Neural cell (in vitro differentiated cells): Measurements from ENCODE around the gene RNU11. TPM values are rescaled to one million over a fixed set of nuclear protein-coding genes. Genes with fewer than 3 reads are reported as not detected.

Source experiments
- H2AFZ ChIP-seq: fragments of 200-600, 300-800 bp; sonication (generic), shearing (Covaris generic); 2 replicates; pipeline ENCODE4 v1.6.0; 2014; ENCODE audit warnings: low read depth, mild to moderate bottlenecking, antibody characterized with exemption, low read length, moderate library complexity
- H3F3A ChIP-seq: fragments of 200-600 bp; shearing (Covaris generic); 2 replicates; pipeline ENCODE4 v1.6.1; 2016; ENCODE audit warnings: mild to moderate bottlenecking, moderate library complexity, mixed read lengths, antibody characterized with exemption, low read length; ENCODE audit not compliant: insufficient read depth, poor library complexity, severe bottlenecking
- H3K27ac ChIP-seq: fragments of 200-600, 300-800 bp; sonication (generic), shearing (Covaris generic); 2 replicates; pipeline ENCODE4 v1.5.1; 2014; ENCODE audit warnings: mild to moderate bottlenecking, low read length, moderate library complexity
- H3K27me3 ChIP-seq: fragments of 300-800, 200-600 bp; sonication (generic), shearing (Covaris generic); 2 replicates; pipeline ENCODE4 v1.6.0; 2014; ENCODE audit warnings: mild to moderate bottlenecking, low read depth, low read length, moderate library complexity; ENCODE audit not compliant: insufficient read depth
- H3K36me3 ChIP-seq: fragments of 300-800, 200-600 bp; sonication (generic), shearing (Covaris generic); 2 replicates; pipeline ENCODE4 v1.5.1; 2014; ENCODE audit warnings: mild to moderate bottlenecking, antibody characterized with exemption, low read length, moderate library complexity; ENCODE audit not compliant: insufficient read depth
- H3K4me2 ChIP-seq: fragments of 300-800, 200-600 bp; sonication (generic), shearing (Covaris generic); 2 replicates; pipeline ENCODE4 v1.6.0; 2014; ENCODE audit warnings: mild to moderate bottlenecking, low read length
- H3K4me3 ChIP-seq: fragments of 300-800, 200-600 bp; sonication (generic), shearing (Covaris generic); 2 replicates; pipeline ENCODE4 v1.5.1; 2014; ENCODE audit warnings: mild to moderate bottlenecking, low read length, moderate library complexity
- H3K79me2 ChIP-seq: fragments of 200-600 bp; shearing (Covaris generic); replicated peaks from 2 replicates; pipeline ENCODE4 v1.6.0; 2014; ENCODE audit warnings: mild to moderate bottlenecking, low read length, moderate library complexity; ENCODE audit not compliant: insufficient read depth
- H3K9ac ChIP-seq: fragments of 300-800, 200-600 bp; sonication (generic), shearing (Covaris generic); 2 replicates; pipeline ENCODE4 v1.6.1; 2016; ENCODE audit warnings: mild to moderate bottlenecking, low read length, mixed read lengths
- H3K9me2 ChIP-seq: fragments of 200-600 bp; shearing (Covaris generic); 2 replicates; pipeline ENCODE4 v1.6.1; 2016; ENCODE audit warnings: mild to moderate bottlenecking, low read length, mixed read lengths; ENCODE audit not compliant: insufficient read depth
- H3K9me3 ChIP-seq: fragments of 200-600, 300-800 bp; sonication (generic), shearing (Covaris generic); 2 replicates; pipeline ENCODE4 v1.6.1; 2016; ENCODE audit warnings: mild to moderate bottlenecking, mixed run types, low read length, moderate library complexity, mixed read lengths
- H4K20me1 ChIP-seq: fragments of 200-600 bp; shearing (Covaris generic); 2 replicates; pipeline ENCODE4 v1.6.1; 2016; ENCODE audit warnings: mild to moderate bottlenecking, mixed run types; ENCODE audit not compliant: insufficient read depth
- CTCF ChIP-seq: fragments of 450-650 bp; IDR thresholded peaks from 2 replicates; pipeline ENCODE4 v1.5.1; 2014; ENCODE audit warnings: antibody characterized with exemption, mild to moderate bottlenecking, moderate library complexity; ENCODE audit not compliant: poor library complexity, severe bottlenecking
- EP300 ChIP-seq: fragments of 450-650 bp; conservative IDR thresholded peaks from 2 replicates; pipeline ENCODE4 v1.6.1; 2014; ENCODE audit warnings: antibody characterized with exemption, mild to moderate bottlenecking, moderate library complexity; ENCODE audit not compliant: poor library complexity, severe bottlenecking
- EZH2 ChIP-seq: fragments of 200-600, 300-800 bp; shearing (Covaris generic), sonication (generic); IDR thresholded peaks from 2 replicates; pipeline ENCODE4 v1.6.1; 2014; ENCODE audit warnings: antibody characterized with exemption, low read length, borderline replicate concordance, mild to moderate bottlenecking; ENCODE audit not compliant: insufficient read depth, poor library complexity, severe bottlenecking
- MXI1 ChIP-seq: fragments of 450-650 bp; conservative IDR thresholded peaks from 2 replicates; pipeline ENCODE4 v1.6.1; 2014; ENCODE audit warnings: antibody characterized with exemption, mild to moderate bottlenecking; ENCODE audit not compliant: poor library complexity, severe bottlenecking
- POLR2AphosphoS5 ChIP-seq: IDR thresholded peaks from 2 replicates; pipeline ENCODE4 v1.6.1; 2012
- RAD21 ChIP-seq: fragments of 450-650 bp; conservative IDR thresholded peaks from 2 replicates; pipeline ENCODE4 v1.6.1; 2014; ENCODE audit warnings: antibody characterized with exemption, mild to moderate bottlenecking, moderate library complexity
- REST ChIP-seq: IDR thresholded peaks from 2 replicates; pipeline ENCODE4 v1.6.1; 2012; ENCODE audit warnings: borderline replicate concordance
- SMC3 ChIP-seq: fragments of 450-650 bp; conservative IDR thresholded peaks from 2 replicates; pipeline ENCODE4 v1.6.1; 2014; ENCODE audit warnings: antibody characterized with exemption, mild to moderate bottlenecking, moderate library complexity; ENCODE audit not compliant: poor library complexity
- TAF1 ChIP-seq: IDR thresholded peaks from 2 replicates; pipeline ENCODE4 v1.6.1; 2012; ENCODE audit warnings: low read depth
- polyA plus RNA-seq: library from polyadenylated mRNA; depleted of rRNA; stranded (reverse); fragments of >200 nt; gene quantifications from 2 replicates; pipeline ENCODE4 v1.2.3, GENCODE V29; 2014

The RNU11 gene
- polyA plus RNA-seq, 1 donor from 2014 or later: not detected

DNA sequence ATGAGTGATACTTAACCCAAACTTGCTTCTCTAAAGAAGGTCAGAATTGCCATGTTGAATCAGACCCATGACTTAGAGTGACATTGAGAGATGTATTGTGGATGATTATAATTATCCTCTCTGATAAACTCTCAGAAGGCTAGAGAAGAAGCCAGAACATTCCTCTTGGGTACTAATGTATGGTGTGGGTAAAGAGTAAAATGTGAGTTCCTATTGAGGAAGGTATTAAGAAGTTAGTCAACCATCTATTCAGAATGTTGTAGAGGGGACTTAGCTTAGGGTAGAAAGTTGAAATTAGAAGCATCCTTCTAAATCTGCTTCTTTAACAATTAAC lies 27.5 kb downstream of the RNU11 start:
- Histone ChIP-seq H3K4me2 (no peak overlapping the region), H3K36me3 (no peaks in the 10 kb centered on the region), H3K9me2 (no peaks in the 10 kb centered on the region), H3K9me3 (no peaks in the 10 kb centered on the region), H3F3A (no peaks in the 10 kb centered on the region), H3K27ac (no peak overlapping the region), H3K9ac (no peak overlapping the region), H3K27me3 (no peaks in the 10 kb centered on the region), H2AFZ (no peak overlapping the region), H3K79me2 (peaks cover 2% of the 10 kb centered on the region), H4K20me1 (no peaks in the 10 kb centered on the region), H3K4me3 (no peak overlapping the region)
- TF ChIP-seq MXI1: no peak
- no peak for TF ChIP-seq EP300
- no peak for TF ChIP-seq SMC3

DNA sequence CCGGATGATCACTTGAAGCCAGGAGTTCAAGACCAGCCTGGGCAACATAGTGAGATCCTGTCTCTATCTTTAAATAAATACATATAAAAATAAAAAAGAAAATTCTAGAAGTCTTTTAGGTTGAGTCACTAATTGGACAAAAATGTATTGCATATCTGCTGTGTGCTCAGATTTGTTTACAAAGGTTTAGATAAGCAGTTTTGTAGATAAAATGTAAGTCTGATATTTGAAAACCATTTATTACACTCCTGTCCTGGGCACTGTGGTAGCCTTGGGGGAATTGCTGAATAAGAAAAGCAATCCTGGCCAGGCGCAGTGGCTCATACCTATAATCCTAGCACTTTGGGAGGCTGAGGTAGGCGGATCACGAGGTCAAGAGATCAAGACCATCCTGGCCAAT lies 31.8 kb downstream of the RNU11 start:
- H3K4me3 ChIP-seq: no peak overlapping the region
- no peak overlapping the region for H3K4me2 ChIP-seq
- TF ChIP-seq EP300 (no peak), TAF1 (no peak), POLR2AphosphoS5 (no peak), MXI1 (no peak), REST (no peak), RAD21 (no peak)
- no peaks in the 10 kb centered on the region for H3K36me3 ChIP-seq
- no peaks in the 10 kb centered on the region for H3K9me2 ChIP-seq
- no peak overlapping the region for H3K27ac ChIP-seq
- no peaks in the 10 kb centered on the region for H3F3A ChIP-seq
- no peaks in the 10 kb centered on the region for H3K79me2 ChIP-seq
- H3K9me3 ChIP-seq: no peaks in the 10 kb centered on the region
- H2AFZ ChIP-seq: no peak overlapping the region
- no peak overlapping the region for H3K9ac ChIP-seq
- H4K20me1 ChIP-seq: no peaks in the 10 kb centered on the region
- H3K27me3 ChIP-seq: no peaks in the 10 kb centered on the region

DNA sequence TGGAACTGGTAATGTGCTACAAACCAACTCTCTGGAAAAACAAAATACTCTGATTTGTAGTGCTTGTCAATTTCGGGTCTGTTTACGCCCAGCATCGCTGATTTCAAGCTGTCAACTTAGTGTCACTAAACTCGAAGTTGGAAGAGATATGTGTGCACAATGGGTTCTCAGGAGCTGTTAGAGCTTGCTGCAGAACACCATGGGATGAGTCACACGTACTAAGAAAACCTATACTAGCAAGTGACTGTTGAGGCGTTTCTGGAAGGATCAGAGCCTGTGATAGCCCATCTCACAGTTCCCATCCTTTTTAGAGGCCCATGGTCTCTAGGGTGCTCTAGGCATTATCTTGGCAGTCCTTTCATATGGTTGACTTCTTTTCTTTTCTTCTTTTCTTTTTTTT lies 34.4 kb downstream of the RNU11 start:
- Histone ChIP-seq H2AFZ (no peak overlapping the region), H3F3A (no peaks in the 10 kb centered on the region), H3K9ac (no peak overlapping the region), H3K36me3 (no peaks in the 10 kb centered on the region), H3K4me3 (no peak overlapping the region), H3K79me2 (no peaks in the 10 kb centered on the region), H3K9me3 (no peaks in the 10 kb centered on the region), H4K20me1 (no peaks in the 10 kb centered on the region), H3K4me2 (no peak overlapping the region), H3K9me2 (no peaks in the 10 kb centered on the region), H3K27ac (no peak overlapping the region), H3K27me3 (no peaks in the 10 kb centered on the region)
- TF ChIP-seq POLR2AphosphoS5: no peak
- no peak for TF ChIP-seq MXI1
- no peak for TF ChIP-seq RAD21
- TF ChIP-seq CTCF: no peak
- no peak for TF ChIP-seq EZH2
- TF ChIP-seq EP300: no peak
